GM18858 (cell line): ENCODE measurements around the gene MPST.
"Not testable (repeated sequence)": the region's sequence is repeated elsewhere in the genome, so short reads cannot be mapped to it uniquely, and the experiment has no call there.

Experiments
- ATAC-seq: cut with Tn5 transposase; IDR thresholded peaks from one replicate; pipeline ENCODE4 v1.9.1; 2021; ENCODE audit not compliant: unreplicated experiment

Gene MPST

DNA sequence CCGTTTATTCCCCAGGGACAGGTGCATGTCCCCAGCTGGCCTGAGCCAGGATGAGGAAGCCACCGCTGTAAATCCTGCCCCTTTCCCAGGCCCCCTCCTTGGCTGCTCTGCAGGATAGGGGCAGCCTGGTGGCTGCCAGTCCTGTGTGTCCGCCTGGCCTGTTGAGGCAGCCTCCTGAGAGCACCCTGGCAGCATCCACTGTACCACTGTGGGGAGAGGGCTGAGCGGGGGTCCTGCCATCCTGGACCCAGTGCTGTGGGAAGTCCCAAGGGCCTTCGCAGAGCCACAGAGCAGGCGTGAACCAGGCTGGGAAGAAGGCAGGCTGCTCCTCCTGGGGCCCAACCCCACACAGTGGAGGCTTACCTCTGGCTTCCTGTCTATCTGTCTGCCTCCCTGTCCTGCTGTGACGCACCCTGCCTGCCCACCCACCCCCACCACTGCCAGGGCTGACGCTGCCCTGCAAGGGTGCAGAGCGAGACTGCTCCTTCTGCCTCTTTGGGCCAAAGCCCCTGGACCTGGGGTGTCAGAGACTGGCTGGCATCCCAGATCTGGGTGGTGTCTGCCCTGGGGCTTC, 40.4 kb downstream of the MPST start:
- no peak for ATAC-seq

DNA sequence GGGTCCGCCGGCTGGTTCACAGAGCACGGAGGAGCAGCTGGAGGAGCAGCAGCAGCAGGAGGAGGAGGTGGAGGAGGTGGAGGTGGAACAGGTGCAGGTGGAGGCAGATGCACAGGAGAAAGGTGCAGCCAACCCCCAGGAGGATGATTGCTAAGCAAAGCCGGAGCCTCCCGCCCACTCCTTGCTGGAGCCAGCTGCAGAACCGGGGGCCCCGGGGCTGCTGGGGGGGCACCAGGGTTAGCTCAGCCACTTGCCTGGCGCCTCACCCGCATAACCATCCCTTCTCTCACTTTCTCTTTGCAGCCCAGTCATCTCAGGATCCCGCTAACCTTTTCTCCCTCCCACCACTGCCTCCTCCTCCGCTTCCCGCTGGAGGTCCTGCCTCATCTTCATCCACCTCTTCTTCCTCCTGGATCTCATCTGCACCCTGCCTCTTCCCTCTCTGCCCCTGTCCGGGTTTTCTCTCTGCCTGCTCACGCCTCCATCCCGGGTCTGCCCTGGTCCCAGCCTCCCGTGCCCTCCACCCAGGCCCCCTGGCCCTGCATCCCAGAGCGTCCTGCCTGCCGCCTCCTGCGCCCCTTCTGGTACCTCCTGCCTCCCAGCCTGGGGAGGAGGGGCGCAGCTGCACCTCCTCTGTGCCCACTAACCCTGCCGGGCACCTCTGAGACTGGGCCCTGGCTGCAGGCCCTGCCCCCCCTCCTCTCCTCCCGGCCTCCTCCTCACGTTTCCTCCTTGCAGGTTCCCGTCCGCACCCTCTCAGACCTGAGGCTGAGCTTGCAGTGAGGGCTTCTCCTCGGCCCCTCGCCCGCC, 41.5 kb downstream of the MPST start:
- no peak for ATAC-seq

DNA sequence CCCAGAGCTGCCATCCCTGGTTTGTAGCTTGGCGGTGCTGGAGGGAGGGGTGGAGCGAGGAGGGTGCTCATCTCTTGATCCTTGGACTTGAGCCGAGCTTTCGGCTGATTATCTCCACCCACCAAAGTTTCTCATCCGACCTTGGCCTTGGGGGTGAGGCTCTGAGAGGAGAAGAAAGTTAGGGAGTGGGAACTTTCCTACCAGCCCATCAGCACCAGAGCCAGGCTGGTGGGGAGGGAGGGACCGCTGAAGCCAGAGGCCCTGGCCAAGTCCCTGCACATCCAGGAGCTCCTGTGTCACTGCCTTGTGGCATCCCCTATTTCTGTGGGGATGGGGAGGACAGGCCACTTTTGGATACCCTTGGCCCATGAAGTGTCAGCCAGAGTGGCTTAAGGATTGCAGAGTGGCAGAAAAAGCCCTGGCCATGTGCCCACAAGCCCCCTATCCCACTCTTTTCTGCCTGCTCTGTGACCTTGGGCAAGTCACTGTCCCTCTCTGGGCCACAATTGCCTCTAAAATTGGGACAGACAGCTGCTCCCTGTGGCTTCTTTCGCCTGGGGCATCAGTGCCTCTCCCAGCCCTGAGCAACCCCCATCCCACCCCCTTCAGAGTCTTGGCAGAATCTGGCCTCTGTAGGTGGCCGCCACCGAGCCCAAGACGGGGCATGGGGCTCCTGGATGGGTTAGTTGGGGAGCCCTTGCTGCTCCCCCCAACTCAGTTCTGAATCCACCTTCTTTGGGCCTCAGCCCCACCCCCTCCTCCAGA, 42.3 kb downstream of the MPST start:
- no peak for ATAC-seq

DNA sequence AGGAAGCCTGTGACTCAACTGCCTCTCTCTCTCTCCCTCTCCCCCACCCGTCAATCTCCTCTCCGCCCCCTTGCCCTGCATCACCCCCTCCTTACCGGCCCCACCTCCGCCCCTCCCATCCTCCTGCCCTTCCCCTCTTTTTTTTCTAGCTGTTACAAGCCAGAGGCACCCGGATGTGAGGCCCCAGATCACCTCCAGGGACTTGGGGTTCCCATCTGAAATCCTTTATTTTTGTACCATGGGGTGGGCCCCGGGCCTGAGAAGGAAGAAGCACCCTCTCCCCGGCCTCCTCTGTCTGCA, 42.8 kb downstream of the MPST start:
- ATAC-seq = no peak

DNA sequence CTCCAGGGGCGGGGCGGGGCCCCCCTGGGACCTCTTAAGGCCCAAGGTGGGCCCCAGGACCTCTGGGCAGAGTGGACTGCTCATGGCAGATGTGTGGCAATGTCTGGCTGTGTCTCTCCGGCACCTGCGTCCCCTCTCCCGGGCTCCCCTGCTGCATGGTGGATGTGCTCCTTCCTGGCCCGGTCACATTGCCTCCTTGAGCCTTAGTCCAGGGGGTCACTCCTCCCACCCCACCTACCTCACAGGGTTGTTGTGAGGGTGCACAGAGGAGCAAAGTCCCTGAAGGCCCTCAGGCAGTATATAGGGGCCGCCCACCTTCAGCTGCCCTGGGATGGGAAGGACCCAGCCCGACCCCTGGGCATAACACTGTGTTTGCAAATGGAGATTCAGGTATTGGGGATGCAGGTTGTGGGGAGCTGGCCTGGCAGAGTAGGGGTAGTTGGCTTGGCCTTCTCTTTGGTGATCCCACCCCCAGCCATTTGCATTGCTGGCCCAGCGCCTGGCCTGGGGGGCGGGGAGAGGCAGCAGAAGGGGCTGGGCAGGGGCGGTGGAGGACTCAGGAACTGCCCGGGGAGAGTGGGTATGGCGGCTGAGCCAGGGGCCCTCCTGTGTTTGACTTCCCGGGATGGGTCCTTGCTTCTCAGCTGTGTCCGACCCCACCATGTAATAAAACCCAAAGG, 43.3 kb downstream of the MPST start:
- no peak for ATAC-seq

DNA sequence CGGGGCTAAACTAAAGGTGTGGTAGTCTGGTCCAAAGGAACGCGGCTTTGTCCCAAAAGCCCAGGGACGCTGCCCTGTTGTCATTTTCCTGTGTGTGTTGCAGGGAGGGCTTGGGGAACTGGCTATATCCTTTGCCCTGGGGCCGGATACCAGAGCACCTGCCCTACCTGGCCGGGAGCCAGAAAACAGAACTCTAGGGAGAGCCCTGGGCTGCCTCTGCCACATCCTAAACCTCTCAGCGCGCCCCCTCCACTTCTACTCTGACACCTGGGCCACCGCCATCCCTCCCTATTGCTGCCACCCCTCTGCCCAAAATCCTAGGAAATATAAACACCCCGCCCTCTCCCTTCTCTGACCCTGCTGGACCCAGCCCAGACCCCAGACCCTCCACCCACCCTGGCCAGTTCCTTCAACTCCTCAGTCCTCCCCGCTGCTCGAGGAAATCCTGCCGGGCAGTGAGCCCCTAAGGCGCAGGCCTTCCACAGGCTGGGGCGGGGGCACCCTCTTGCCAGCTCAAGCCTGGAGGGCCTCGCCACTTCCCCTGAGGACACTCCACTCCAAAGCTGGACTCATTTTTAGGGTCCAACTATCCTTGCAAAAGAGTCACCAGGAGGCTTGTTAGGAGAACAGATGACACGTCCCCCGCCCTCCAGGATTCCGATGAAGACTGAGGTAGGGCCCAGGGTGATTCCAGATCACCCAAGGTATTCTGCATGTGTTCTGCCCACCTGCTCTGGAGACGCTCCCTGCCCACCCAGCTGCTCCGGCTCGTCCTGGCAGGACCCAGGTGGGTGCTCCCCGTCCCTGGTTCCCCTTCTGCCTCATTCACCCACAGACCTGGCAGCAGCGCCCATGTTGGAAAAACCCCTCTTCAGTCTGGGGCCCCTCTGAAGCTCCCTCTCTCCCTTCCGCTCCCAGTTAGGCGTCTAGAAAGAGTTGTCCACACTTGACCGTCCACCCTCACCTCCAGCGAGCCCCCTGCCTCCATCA, 44.2 kb downstream of the MPST start:
- no peak for ATAC-seq

DNA sequence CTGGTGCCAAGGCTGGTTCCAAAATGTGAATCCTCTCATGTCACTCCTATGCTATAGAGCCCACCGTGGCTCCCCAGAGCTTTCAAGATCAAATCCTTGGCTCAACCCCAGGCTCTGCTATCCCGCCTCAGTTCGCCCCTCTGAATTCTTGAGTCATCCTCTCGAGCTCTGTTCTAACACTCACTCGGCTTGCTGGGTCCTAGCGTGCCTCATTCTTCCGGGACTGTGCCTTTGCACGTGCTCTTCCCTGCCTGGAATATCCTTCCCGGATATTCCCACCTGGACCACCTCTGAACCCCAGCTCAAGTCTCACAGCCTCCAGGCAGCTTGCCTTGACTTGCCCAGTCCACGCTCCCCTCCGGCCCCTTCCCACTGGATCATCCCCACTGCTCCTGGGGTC, 45.0 kb downstream of the MPST start:
- ATAC-seq = no peak

DNA sequence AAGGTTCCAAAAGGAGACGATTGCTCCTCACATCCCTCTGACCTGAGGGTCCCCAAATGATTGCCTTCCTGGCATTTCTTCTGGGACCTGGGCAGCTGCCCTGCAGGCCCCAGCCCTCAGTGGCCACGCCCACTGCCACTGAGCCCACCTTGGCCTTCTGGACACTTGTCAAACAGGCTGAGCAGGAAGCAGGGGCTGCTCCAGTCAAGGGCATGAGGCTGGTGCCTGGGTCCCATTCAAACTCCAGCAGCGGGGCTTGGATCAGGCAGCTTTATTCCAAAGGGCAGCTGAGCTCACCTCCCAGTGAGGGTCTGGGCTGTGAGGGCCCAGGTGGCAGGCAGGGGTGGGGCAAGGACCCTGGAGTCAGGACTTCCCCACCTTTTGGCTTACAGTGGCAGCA, 45.6 kb downstream of the MPST start:
- no peak for ATAC-seq

DNA sequence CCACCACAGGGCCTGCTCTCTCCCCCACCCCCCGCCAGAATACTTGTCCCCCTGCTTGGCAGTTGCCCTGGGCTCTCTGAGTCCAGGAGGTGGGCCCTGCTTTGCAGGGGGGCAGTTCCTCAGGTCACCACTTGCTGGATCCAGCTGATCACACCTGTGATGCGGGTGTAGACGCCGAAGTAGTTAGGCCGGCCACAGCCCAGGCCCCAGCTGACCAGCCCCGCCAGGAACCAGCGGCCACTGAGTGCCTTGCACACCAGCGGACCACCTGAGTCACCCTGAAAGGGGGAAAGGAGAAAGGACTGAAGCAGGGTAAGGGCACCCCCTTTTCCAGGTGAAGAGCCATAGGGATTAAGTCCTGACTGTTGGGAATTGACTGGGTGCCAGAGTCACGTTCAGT, 46.4 kb downstream of the MPST start:
- ATAC-seq = no peak

DNA sequence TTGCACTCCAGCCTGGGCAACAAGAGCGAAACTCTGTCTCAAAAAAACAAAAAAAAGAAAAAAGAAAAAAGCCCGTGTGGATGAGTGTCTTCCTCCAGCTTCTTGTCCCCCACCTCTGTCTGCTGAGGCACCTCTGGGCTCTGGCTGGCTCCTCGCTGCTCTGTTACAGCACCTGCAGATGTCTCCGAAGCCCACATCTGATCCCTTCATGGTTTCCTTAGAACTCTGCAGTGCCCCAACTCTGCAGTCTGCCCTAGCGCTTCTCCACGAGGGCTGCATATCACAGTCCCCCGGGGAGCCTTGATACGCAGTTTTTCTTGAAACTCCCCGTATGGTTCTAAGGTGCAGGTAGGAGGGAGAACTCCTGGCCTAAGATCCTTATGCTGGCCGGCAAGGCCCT, 47.9 kb downstream of the MPST start:
- no peak for ATAC-seq

DNA sequence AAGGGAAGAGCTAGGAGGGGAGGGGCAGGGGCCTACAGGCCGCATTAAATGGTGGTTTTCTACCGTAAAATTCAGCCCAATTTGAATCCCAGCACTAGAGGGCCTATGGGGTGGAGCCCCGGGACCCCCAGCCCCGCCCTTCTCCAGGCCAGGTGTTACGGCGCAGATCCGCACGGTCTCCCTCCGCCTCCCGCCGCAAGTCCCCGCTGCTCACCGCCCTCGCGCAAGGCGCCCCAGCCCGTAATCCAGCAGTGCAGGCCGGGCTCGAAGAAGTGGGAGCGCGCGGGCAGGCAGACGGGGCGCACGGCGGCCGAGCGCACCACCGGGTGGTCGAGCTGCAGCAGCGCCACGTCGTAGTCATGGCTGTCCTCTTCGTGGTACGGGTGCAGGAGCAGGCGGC, 49.3 kb downstream of the MPST start:
- ATAC-seq = no peak

DNA sequence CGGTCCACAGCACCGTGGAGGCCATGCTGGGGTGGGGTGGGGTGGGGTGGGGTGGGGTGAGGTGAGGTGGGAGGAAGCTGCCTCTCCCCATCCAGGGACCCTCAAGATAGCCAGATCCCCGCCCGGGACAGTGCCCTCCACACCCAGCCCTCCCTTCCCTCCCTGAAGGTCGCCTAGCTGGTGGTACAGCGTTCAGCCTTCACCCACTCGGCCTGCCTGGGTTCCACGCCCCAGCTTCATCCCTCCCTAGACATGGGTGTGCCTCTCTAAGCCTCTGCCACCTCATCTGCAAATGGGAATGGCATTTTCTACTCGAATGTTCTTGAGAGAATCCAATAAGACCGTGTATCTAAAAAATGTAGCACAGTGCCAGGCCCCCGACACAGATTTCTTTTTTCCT, 49.8 kb downstream of the MPST start:
- no peak for ATAC-seq

DNA sequence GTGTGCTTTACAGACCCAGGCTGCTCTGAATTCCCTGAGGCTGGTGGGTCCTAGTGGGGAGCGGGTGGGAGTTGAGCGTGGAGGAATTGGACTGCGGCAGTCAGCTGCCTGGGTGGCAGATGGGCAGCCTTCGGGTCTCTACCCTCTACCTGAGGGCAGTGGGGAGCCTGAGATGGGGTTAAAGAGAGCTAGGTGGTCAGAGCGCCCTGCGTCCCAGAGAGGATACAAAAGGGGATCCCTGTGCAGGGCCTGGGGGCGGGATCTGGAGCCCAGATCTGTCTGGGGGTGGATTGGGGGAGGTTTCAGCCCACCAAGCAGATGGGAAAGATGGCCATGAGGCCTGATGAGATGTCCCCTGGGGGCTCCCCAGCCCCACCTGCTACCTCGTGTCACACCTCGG, 50.2 kb downstream of the MPST start:
- ATAC-seq = no peak

DNA sequence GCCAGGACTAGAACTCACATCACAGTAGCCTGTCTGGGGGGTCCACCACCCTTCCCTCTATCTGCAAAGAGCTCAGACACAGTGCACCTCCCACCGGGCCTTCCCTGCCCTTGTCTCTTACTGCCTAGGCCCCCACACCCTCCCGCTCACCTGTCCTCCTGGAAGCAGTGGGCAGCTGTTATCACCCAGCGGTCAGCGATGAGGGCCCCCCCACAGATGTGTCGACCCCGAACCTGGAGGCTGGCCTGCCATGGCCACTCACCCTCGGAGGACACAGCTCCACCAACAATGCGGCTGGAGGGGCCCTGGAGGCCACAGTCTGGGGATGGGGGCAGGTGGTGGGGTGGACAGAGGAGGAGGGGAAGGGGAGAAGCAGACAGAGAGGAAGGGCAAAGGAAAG, 50.8 kb downstream of the MPST start:
- ATAC-seq = no peak

DNA sequence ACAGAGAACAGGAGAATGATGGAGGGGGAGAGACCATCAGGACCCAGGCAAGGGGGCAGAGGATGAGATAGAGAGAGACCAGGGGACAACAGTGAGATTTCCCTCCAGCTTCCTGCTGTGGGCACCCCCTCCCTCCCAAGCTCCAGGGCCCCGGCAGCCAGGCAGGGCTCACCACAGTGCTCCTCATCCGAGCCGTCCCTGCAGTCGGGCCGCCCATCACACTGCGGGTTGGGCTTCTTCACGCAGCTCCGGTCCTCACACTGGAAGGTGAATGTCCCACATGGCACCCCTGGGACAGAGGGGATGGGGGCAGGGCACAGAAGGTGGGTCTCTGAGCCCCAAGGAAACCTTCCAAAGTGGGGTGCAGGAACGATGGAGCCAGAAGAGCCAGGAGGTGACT, 51.2 kb downstream of the MPST start:
- no peak for ATAC-seq

DNA sequence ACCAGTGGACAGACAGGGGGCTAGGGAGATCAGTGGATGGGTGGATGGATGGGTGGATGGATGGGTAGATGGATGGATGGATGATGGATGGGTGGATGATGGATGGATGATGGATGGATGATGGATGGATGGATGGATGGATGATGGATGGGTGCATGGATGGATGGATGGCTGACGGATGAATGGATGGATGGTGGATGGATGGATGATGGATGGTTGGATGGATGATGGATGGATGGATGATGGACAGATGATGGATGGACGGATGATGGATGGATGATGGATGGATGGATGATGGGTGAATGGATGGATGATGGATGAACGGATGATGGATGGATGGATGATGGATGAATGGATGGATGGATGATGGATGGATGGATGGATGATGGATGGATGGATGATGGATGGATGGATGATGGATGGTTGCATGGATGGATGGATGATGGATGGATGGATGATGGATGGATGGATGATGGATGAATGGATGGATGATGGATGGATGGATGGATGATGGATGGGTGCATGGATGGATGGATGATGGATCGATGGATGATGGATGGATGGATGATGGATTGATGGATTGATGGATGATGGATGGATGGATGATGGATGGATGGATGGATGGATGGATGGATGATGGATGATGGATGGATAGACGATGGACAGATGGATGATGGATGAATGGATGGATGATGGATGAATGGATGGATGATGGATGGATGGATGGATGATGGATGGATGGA, 52.5 kb downstream of the MPST start:
- ATAC-seq = not testable (repeated sequence)

DNA sequence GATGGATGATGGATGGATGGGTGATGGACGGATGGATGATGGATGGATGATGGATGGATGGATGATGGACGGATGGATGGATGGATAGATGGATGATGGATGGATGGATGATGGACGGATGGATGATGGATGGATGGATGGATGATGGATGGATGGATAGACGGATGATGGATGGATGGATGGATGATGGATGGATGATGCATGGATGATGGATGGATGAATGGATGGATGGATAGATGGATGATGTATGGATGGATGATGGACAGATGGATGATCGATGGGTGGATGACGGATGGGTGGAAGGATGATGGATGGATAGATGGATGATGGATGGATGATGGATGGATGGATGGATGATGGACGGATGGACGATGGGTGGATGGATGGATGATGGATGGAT, 53.1 kb downstream of the MPST start:
- ATAC-seq = no peak

DNA sequence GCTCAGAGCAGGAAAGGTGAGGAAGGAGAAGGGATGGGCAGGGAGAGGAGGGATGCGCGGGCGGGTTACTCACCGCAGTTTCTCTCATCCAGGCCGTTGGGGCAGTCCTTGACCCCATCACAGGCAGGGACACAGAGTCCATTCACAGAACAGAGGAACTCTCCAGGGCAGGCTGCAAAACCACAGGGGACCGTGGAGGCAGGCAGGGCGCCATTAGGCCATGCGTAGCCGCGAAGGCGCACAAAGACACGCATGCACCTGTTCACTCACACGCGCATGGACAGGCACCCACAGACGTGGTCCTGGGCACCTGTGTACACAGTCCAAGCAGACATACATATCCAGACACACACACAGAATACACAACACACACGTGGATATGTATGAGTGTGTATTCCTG, 55.0 kb downstream of the MPST start:
- ATAC-seq = no peak

DNA sequence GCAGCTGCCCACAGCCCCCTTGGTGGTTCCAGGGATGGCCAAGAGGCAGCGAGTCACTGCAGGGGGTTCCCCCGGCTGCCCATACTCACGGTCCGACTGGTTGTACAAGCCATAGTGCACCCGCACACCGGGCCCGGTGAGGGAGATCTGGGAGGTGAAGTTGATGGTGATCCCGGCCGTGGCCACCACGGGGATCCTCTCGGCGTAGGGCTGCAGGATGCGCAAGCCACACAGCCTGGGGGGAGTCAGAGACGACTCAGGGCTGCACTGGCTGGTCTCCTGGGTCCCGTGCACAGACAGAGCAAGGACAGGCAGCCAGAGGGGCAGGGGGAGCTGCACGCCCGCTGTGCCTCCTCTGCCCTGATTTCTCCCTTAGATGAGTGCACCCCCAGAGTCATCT, 55.5 kb downstream of the MPST start:
- no peak for ATAC-seq

DNA sequence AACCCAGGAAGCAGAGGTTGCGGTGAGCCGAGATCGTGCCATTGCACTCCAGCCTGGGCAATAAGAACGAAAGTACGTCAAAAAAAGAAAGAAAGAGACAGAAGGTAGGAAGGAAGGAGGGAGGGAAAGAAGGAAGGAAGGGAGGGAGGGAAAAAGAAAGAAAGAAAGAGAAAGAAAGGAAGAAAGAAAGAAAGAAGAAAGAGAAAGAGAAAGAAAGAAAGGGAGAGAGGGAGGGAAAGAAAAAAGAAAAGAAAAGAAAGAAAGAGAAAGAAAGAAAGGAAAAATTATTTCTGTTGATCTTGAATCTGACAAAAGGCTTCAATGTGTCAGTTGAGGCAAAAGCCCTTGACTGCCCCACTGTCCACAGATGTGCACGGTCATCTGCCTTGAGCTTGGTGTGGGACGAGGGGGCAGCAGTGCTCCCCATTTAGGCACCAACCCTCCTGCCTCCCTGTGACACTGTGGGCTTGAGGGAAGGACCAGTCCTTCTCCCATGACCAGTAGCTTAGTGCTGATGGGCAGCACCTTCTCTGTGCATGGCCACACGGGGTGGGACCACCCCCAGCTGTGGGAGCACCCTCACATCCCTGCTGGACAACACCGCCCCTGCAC, 56.4 kb downstream of the MPST start:
- no peak for ATAC-seq
